ENCODE measurements around the gene CAST.

The CAST gene

DNA sequence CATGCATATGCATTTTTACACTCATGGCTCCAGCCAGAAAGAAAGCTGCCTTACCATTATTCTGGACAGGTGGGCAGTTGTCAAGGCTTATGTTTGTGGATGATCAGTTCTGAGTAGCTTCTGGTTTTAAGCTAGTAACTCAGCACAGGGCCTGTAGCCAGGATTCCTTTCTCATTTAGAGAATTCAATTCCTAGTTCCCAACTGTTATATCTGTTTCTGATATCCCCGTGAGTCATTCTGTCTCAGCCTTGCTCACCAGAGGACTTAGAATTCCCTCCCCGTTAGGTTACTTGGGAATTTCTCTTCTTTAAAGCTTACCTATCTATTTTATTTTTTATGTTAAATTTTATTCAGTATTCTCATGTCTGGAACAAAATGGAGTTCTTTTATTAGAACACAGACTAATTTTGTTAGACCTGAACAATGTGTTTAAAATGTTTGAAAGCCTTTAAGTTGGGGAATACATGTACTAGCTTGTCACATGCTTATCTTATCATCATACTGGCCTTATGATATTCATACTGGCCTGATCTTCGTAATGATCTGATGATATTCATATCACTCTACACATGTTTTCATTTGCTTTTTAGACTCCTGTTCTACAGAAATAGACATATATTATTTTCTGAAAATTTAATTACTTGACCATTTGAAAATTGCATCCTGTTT lies 47.1 kb downstream of the CAST start:
- no peak for TF ChIP-seq FOXP2 (optimal IDR thresholded peaks at IDR 0.05; ENCODE audit: borderline replicate concordance, extremely low read depth, extremely low read length, insufficient read depth)
- TF ChIP-seq SIN3A (IDR thresholded peaks at IDR 0.05; ENCODE audit: borderline replicate concordance, insufficient read depth, low read length), result no peak
- TF ChIP-seq TAF1 (IDR thresholded peaks at IDR 0.05; ENCODE audit: borderline replicate concordance, insufficient read depth, low read length), result no peak
- TF ChIP-seq POLR2AphosphoS5 (IDR thresholded peaks at IDR 0.05; ENCODE audit: low read depth, low read length), result no peak
- TF ChIP-seq, protein P1, sequence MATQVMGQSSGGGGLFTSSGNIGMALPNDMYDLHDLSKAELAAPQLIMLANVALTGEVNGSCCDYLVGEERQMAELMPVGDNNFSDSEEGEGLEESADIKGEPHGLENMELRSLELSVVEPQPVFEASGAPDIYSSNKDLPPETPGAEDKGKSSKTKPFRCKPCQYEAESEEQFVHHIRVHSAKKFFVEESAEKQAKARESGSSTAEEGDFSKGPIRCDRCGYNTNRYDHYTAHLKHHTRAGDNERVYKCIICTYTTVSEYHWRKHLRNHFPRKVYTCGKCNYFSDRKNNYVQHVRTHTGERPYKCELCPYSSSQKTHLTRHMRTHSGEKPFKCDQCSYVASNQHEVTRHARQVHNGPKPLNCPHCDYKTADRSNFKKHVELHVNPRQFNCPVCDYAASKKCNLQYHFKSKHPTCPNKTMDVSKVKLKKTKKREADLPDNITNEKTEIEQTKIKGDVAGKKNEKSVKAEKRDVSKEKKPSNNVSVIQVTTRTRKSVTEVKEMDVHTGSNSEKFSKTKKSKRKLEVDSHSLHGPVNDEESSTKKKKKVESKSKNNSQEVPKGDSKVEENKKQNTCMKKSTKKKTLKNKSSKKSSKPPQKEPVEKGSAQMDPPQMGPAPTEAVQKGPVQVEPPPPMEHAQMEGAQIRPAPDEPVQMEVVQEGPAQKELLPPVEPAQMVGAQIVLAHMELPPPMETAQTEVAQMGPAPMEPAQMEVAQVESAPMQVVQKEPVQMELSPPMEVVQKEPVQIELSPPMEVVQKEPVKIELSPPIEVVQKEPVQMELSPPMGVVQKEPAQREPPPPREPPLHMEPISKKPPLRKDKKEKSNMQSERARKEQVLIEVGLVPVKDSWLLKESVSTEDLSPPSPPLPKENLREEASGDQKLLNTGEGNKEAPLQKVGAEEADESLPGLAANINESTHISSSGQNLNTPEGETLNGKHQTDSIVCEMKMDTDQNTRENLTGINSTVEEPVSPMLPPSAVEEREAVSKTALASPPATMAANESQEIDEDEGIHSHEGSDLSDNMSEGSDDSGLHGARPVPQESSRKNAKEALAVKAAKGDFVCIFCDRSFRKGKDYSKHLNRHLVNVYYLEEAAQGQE (IDR thresholded peaks at IDR 0.05; ENCODE audit: insufficient read depth in 1 of 2, low read depth in 2 of 2, low read length in 2 of 2), result no peak

DNA sequence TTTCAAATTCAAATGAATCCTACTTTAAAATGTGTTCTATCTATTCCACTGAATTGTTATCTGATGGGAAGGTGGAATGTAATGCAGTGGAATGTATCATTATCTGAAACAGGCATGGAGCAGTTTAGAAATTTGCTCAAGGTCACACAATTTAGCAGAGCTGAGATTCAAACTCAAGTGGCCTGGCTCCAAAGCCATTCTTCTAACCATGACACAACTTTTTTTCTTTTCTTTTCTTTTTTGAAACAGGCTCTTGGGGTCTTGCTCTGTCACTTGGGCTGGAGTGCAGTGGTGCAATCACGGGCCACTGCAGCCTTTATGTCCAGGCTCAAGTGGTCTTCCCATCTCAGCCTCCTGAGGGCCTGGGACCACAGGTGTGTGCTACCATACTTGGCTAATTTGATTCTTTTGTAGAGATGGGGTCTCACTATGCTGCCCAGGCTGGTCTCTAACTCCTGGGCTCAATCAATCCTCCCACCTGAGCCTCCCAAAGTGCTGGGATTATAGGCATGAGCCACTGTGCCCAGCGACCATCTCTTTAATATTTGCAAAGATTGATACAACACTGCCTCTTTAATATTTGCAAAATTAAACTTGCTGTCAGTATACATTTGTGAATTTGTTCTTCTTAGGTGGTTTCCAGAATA lies 50.0 kb downstream of the CAST start:
- TF ChIP-seq POLR2AphosphoS5 (IDR thresholded peaks at IDR 0.05; ENCODE audit: low read depth, low read length) (no peak), SIN3A (IDR thresholded peaks at IDR 0.05; ENCODE audit: borderline replicate concordance, insufficient read depth, low read length) (no peak)

DNA sequence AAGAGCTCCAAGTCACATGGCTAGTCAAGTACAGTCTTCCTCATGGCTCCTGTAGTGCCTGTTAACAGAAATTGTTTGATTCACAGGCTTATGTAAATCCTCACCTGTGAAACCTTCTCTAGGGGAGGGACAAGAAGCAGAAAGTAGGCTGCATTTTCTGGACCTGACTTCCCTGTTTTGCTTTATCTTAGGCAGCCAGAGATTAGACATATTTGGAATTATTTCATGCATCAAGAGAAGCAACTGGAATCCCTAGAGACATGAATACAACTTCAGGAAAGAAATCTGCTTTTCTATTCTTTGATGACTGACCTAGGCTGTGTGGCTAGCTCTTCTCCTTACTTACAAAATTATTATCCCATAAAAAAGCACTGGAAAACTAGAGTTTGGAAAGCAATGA lies 52.3 kb downstream of the CAST start:
- TF ChIP-seq SIN3A (IDR thresholded peaks at IDR 0.05; ENCODE audit: borderline replicate concordance, insufficient read depth, low read length) (no peak), FOXP2 (optimal IDR thresholded peaks at IDR 0.05; ENCODE audit: borderline replicate concordance, extremely low read depth, extremely low read length, insufficient read depth) (no peak), POLR2AphosphoS5 (IDR thresholded peaks at IDR 0.05; ENCODE audit: low read depth, low read length) (no peak), TAF1 (IDR thresholded peaks at IDR 0.05; ENCODE audit: borderline replicate concordance, insufficient read depth, low read length) (no peak)
- TF ChIP-seq, protein P1 (IDR thresholded peaks at IDR 0.05; ENCODE audit: insufficient read depth in 1 of 2, low read depth in 2 of 2, low read length in 2 of 2), result no peak

DNA sequence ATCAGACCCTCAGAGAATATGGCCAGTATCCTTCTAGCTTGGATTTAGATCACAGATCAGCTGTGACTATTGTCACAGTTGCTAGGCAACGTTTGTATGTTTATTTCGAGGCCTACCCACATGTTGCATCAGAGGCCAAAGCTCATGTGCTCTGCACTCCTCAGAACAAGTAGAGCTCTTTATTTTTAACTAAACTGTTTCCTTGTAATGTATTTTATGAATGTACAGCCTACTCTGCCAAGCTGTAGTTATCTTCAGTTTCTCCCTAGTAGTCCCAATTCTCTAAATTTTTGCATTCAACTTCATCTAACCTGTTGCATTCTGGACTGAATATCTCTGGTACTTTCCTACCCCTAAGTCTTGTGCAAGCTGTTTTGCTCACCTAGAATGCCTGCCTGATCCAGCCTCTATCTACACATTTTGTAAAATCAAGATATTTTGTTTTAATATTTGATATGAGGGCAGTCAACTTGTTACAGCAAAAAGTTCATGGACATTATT lies 52.8 kb downstream of the CAST start:
- TF ChIP-seq TAF1 (IDR thresholded peaks at IDR 0.05; ENCODE audit: borderline replicate concordance, insufficient read depth, low read length) (no peak), POLR2AphosphoS5 (IDR thresholded peaks at IDR 0.05; ENCODE audit: low read depth, low read length) (no peak), FOXP2 (optimal IDR thresholded peaks at IDR 0.05; ENCODE audit: borderline replicate concordance, extremely low read depth, extremely low read length, insufficient read depth) (no peak), SIN3A (IDR thresholded peaks at IDR 0.05; ENCODE audit: borderline replicate concordance, insufficient read depth, low read length) (no peak)
- TF ChIP-seq, protein P1 (IDR thresholded peaks at IDR 0.05; ENCODE audit: insufficient read depth in 1 of 2, low read depth in 2 of 2, low read length in 2 of 2), result no peak

DNA sequence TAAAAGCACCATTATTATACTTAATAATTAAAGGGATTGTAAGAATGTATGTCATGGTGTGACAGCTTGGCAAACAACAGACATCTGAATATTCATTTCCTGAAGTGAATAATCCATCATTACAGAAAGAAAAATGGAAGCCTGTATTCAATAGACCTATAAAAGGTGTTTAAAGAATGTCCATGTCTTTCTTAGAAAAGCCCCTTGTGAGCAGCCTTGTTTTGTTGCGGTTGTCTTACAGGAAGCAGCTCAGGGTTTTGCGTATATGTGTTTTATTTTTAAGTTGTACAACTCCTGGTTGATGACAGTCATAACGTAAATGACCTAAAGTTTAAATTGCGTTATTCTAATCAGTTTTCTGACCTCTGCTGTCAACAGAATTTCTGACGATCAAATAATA lies 53.8 kb downstream of the CAST start:
- TF ChIP-seq FOXP2 (optimal IDR thresholded peaks at IDR 0.05; ENCODE audit: borderline replicate concordance, extremely low read depth, extremely low read length, insufficient read depth), result no peak
- TF ChIP-seq SIN3A (IDR thresholded peaks at IDR 0.05; ENCODE audit: borderline replicate concordance, insufficient read depth, low read length), result no peak
- TF ChIP-seq, protein P1 (IDR thresholded peaks at IDR 0.05; ENCODE audit: insufficient read depth in 1 of 2, low read depth in 2 of 2, low read length in 2 of 2), result no peak
- TF ChIP-seq TAF1 (IDR thresholded peaks at IDR 0.05; ENCODE audit: borderline replicate concordance, insufficient read depth, low read length), result no peak
- TF ChIP-seq POLR2AphosphoS5 (IDR thresholded peaks at IDR 0.05; ENCODE audit: low read depth, low read length), result no peak

Measured in PFSK-1 (cell line).